ENCODE results near the gene ZNF592. TPM values are rescaled to one million over a fixed set of nuclear protein-coding genes. Genes with fewer than 3 reads are reported as not detected.

The ZNF592 gene
- total RNA-seq, 1 donor, result 20.1 TPM

DNA sequence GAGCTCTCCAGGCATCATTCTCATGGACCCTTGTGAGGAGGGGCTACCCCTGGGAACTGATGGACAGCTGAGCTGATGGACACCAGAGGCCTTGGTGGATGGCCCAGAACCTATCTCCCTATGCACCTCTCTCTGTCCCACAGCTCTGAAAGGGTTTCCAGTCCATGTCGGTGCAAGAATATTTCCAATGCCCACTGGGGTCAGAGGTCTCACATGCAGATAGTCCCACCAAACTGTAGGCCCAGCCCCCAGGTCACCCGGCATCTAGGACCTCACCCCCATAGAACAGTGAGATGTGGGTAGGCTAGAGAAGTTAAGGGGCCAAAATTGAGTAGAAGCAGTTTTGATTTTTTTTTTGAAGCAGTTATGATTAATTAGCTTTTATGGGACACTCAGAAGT, 71.4 kb downstream of the ZNF592 start:
- Histone ChIP-seq H3K9me3 (ENCODE audit: low read depth, low read length) (no peaks in the 10 kb centered on the region), H3K4me3 (ENCODE audit: low read length) (no peak overlapping the region), H3K4me1 (ENCODE audit: insufficient read depth, low read length) (peaks cover 18% of the 10 kb centered on the region), H3K27me3 (ENCODE audit: insufficient read depth, low read length) (no peaks in the 10 kb centered on the region)

DNA sequence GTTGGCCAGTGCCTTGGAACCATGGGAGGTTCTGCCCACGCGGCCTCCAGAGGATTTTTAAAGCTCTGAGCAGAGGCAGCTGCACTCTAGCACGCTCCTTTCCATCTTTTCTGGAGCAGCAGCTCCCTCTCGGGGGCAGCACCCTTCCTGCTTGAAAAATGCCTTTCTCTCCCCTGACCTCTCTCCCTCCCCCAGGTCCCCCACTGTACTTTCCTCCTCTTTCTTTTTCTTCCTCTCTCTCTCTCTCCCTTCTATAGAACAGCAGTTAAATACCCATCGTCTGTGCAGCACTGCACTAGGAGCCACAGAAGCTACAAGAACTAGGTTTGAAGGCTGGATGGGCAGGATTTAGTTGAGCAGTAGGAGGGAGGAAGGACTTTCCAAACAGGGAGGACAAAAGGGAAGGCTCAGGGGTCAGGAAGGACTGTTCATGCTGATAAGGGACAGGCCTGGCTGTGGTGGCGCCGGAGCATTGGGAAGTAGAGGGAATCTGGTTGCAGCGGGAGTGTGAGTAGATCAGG, 73.2 kb downstream of the ZNF592 start:
- Histone ChIP-seq H3K4me3 (ENCODE audit: low read length) (no peak overlapping the region), H3K4me1 (ENCODE audit: insufficient read depth, low read length) (peaks cover 6% of the 10 kb centered on the region), H3K9me3 (ENCODE audit: low read depth, low read length) (no peaks in the 10 kb centered on the region)

DNA sequence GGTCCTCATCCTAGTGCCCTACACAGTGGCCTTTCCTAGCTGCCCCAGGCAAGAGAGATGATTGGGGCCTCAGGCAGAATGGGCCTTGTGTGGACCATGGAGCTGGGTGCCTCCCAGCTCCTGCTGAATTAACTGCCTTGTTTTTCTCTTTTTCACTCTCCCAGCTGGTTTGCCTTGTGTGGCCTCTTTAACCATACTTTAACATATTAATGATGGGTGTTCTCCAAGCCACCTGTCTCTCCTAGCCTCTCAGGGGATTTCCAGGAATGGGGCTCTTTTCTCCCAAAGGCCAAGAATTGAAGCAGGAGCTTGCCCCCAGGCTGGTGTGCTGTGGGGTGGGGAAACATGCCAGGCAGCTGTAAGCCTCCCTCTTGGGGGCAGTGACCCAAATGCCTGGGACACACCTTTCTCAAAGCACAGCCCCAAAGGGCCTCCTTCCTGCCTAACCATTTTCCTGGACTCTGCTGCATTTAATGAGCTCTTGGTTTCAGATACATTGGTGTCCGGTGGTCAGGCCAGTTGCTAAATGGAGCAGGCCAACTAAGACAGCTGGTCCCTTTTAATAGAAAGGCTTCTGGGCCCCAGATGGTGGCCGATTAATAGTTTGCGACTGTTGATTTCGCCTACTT, 74.4 kb downstream of the ZNF592 start:
- Histone ChIP-seq H3K4me1 (ENCODE audit: insufficient read depth, low read length) (no peaks in the 10 kb centered on the region), H3K27me3 (ENCODE audit: insufficient read depth, low read length) (no peaks in the 10 kb centered on the region), H3K9me3 (ENCODE audit: low read depth, low read length) (no peaks in the 10 kb centered on the region), H3K4me3 (ENCODE audit: low read length) (no peak overlapping the region)

More for the DNA sequence above, 73.2 kb downstream of the ZNF592 start:
- no peaks in the 10 kb centered on the region for H3K27me3 ChIP-seq (ENCODE audit: insufficient read depth, low read length)

DNA sequence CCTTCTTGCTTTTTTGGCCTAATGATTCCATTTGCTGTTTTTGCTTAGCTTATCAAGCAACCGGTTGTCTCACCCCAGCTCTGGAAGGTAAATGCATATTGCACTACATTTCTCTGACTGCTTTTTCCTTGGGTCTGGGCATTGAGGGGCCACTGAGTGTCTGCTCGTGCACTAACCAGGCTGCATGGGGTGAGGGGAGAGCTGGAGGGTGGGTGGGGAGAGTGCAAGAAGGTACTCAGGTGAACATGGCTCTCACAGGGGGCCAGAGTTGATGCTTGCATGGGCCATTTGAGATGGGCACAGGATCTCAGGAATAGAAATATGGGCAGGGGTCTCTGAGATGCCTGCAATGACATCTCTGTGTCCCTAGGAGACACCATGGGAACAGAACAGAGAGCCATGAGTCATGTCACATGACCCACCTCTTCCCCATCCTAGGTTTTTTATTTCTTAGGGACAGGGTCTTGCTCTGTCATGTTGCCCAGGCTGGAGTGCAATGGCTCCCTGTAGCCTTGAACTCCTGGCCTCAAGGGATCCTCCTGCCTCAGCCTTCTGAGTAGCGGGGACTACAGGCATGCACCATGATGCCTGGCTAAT, 75.0 kb downstream of the ZNF592 start:
- H3K27me3 ChIP-seq (ENCODE audit: insufficient read depth, low read length), result no peaks in the 10 kb centered on the region
- H3K4me3 ChIP-seq (ENCODE audit: low read length), result no peak overlapping the region
- H3K4me1 ChIP-seq (ENCODE audit: insufficient read depth, low read length), result no peaks in the 10 kb centered on the region
- no peaks in the 10 kb centered on the region for H3K9me3 ChIP-seq (ENCODE audit: low read depth, low read length)

DNA sequence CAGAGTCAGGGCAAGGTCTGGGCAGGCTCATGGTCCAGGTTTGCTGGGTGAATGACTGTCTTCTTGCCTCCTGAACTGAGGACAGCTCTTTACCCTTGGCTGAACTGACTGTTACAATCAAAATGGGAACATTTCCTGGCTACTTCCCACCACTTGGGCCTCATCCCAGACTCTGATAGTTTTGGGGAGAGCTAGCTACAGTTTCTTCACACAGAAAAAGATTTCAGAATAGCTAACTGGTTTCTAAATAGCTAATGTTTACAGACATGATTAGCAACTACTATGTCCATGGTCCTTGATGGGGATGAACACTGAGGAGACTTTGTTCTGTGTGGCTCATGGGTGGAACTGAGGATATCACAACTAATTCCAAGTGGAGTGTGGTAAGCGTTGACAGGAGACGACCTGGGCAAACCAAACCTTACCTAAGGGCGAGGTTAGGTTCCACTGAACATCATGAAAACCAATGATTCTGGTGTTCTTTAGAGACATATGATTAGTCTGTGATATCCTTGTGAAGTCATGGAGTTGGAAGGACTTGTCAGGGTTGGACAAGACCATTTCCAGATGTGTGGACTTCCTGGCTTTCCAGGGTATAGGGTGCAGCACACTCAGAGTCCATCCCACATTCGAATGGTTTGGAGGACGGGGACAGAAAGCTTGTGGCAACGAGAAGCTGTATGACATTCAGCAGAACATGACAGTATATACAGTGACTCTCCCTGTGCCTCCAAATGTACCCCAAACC, 76.0 kb downstream of the ZNF592 start:
- H3K27me3 ChIP-seq (ENCODE audit: insufficient read depth, low read length), result no peaks in the 10 kb centered on the region
- H3K9me3 ChIP-seq (ENCODE audit: low read depth, low read length), result no peaks in the 10 kb centered on the region

DNA sequence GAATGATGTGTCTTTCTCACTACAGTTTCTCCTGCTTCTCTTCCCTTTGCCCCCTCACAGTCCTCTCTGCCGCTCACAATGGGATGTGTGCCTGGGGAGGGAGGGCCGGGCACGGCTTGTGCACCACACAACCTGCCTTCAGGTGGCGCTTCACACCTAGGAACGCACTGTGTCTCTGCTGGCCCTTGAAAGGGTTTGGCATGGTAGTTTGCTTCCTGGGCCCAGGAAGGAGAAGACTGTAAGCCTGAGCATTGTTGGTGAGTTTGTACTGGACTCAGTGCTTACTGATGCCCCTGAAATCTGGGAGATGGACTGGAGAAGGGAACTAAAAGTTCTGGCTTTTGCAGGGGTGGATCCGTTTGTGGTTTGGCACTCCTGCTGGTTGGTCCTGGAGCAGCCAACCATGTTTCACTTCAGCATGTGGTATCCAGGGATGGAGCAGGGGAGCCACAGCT, 78.0 kb downstream of the ZNF592 start:
- Histone ChIP-seq H3K9me3 (ENCODE audit: low read depth, low read length) (no peaks in the 10 kb centered on the region), H3K4me3 (ENCODE audit: low read length) (no peak overlapping the region), H3K27me3 (ENCODE audit: insufficient read depth, low read length) (no peaks in the 10 kb centered on the region), H3K4me1 (ENCODE audit: insufficient read depth, low read length) (no peaks in the 10 kb centered on the region)

More for the DNA sequence above, 76.0 kb downstream of the ZNF592 start:
- no peak overlapping the region for H3K4me3 ChIP-seq (ENCODE audit: low read length)
- H3K4me1 ChIP-seq (ENCODE audit: insufficient read depth, low read length), result no peaks in the 10 kb centered on the region

DNA sequence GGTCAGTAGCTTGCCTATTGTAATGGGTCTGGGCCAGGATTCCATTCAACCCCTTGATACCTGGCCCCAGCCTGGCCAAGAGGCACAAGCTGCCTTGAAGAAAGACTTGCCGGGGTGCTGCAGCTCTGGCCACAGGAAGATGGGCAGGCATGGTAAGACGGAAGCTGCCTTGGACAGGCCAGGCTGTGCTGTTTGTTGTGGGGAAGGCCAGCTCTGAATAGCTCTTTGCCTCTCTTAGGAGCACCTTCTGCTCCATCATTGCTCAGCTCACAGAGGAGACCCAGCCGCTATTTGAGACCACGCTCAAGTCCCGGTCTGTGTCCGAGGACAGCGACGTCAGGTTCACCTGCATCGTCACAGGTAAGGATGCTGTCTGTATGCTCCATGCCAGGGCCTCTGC, 78.9 kb downstream of the ZNF592 start:
- H3K9me3 ChIP-seq (ENCODE audit: low read depth, low read length), result no peaks in the 10 kb centered on the region
- H3K4me3 ChIP-seq (ENCODE audit: low read length), result no peak overlapping the region
- no peaks in the 10 kb centered on the region for H3K4me1 ChIP-seq (ENCODE audit: insufficient read depth, low read length)
- no peaks in the 10 kb centered on the region for H3K27me3 ChIP-seq (ENCODE audit: insufficient read depth, low read length)

DNA sequence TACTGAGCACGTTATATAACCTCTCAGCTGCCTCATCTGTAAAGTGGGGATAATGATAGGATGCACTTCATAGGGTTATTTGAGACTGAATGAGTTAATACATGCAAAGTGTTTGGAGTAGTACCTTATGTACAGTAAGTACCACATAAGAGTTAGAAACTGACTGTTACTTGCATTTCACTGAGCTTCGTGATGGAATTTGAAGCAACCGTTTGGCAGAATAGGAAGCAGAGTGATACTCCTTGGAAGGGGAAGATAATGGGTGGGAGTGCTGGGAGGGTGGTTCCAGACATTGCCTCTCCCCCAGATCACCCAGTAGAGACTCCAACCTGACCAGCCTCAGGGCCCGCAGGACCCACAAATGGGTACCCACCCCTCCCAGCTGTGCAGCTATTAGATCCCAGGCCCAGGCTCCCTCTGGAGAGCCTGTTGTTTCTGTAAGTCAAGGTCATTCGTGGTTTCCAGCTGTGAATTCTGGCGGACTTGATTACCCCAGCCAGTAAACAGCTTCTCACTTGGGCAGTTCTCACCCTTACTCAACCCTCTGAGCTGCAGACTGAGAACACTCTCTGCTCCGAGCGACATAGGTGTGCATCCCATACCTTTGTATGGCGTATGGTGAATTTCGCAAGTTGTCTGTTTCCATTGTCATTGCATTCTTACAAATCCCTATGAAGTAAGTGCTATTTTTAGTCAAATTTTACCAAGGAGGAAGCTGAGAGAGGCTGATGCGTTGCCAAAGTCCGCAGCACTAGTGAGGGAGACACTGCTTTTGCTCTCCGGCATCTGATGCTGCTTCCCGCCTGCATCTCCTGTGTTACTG, 79.9 kb downstream of the ZNF592 start:
- H3K9me3 ChIP-seq (ENCODE audit: low read depth, low read length), result no peaks in the 10 kb centered on the region
- no peaks in the 10 kb centered on the region for H3K27me3 ChIP-seq (ENCODE audit: insufficient read depth, low read length)
- H3K4me3 ChIP-seq (ENCODE audit: low read length), result no peak overlapping the region
- H3K4me1 ChIP-seq (ENCODE audit: insufficient read depth, low read length), result no peaks in the 10 kb centered on the region

DNA sequence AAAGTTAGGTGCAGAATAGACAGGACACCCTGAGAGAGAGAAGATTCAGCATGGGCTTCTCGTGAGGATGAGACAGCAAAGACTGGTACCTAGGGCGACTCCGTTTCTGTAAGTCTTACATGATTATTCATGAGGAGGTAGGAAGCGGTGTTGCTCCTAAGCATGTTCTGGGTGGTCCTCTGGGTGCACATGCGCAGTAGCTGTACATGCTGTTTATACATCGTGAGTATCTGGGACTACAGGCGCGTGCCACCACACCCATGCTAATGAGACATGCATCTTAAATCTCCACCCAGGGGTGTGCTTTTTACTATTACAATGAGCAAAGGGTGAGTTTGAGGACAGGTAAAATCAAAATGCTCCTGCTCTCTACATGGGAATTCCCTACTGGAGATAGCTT, 81.0 kb downstream of the ZNF592 start:
- Histone ChIP-seq H3K9me3 (ENCODE audit: low read depth, low read length) (no peaks in the 10 kb centered on the region), H3K4me1 (ENCODE audit: insufficient read depth, low read length) (no peaks in the 10 kb centered on the region), H3K4me3 (ENCODE audit: low read length) (no peak overlapping the region), H3K27me3 (ENCODE audit: insufficient read depth, low read length) (no peaks in the 10 kb centered on the region)

DNA sequence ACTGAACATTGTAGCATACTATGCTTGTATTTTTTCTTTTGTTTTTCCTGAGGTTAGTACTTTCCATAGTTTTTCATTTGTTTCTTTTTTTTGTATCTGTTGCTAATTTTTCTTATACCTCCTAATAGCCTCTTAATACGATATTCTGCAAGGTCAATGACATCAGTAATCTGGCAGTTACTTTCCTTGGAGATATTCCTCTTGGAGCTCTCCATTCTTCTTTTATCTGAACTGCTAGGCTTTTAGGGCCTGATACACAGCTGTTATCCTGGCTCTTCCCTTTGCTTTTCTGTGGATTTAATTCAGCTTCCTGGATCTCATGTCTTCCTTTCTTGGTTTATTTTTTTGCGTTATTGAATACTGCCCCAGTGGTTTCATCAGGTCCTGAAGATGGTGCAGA, 81.6 kb downstream of the ZNF592 start:
- Histone ChIP-seq H3K4me1 (ENCODE audit: insufficient read depth, low read length) (no peaks in the 10 kb centered on the region), H3K9me3 (ENCODE audit: low read depth, low read length) (no peaks in the 10 kb centered on the region), H3K4me3 (ENCODE audit: low read length) (no peak overlapping the region), H3K27me3 (ENCODE audit: insufficient read depth, low read length) (no peaks in the 10 kb centered on the region)

DNA sequence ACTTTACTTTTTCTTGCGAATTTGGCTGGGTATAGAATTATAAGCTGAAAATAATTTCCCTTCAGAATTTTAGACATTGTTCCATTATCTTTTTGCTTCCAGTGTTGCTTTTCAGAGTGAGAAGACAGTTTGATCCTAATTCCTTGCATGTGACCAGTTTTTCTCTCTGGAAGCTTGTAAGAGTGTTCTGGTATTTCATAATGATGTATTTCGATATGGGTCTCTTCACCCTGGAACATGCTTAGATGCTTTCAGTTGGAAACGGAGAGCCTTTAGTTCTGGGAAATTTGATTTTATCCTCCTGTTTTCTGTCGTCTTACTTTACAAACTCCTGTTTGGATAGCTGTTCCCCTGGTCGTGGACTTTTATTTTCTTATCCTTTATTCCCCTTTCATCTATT, 82.6 kb downstream of the ZNF592 start:
- H3K4me3 ChIP-seq (ENCODE audit: low read length), result no peak overlapping the region

DNA sequence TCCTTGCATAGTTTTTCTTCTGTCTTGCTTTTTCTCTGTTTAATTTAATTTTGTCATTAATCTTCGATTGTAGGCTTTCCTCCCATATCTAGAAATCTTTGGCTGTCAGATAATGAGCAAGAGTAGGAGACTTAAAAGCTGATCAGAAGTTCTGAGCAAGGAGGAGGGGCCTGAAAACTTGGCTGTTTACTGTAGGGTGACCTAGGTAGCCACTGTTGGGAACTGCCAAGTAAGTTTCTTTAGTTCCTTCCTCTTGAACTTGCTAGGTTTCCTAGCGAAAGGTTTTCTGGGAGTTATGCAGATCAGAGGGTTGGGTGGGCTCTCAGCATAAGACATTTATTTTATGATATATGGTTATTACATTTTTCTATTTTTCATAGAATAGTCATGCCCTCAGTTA, 83.2 kb downstream of the ZNF592 start:
- no peaks in the 10 kb centered on the region for H3K9me3 ChIP-seq (ENCODE audit: low read depth, low read length)
- no peaks in the 10 kb centered on the region for H3K4me1 ChIP-seq (ENCODE audit: insufficient read depth, low read length)
- no peak overlapping the region for H3K4me3 ChIP-seq (ENCODE audit: low read length)
- no peaks in the 10 kb centered on the region for H3K27me3 ChIP-seq (ENCODE audit: insufficient read depth, low read length)

More for the DNA sequence above, 82.6 kb downstream of the ZNF592 start:
- Histone ChIP-seq H3K27me3 (ENCODE audit: insufficient read depth, low read length) (no peaks in the 10 kb centered on the region), H3K9me3 (ENCODE audit: low read depth, low read length) (no peaks in the 10 kb centered on the region), H3K4me1 (ENCODE audit: insufficient read depth, low read length) (no peaks in the 10 kb centered on the region)

DNA sequence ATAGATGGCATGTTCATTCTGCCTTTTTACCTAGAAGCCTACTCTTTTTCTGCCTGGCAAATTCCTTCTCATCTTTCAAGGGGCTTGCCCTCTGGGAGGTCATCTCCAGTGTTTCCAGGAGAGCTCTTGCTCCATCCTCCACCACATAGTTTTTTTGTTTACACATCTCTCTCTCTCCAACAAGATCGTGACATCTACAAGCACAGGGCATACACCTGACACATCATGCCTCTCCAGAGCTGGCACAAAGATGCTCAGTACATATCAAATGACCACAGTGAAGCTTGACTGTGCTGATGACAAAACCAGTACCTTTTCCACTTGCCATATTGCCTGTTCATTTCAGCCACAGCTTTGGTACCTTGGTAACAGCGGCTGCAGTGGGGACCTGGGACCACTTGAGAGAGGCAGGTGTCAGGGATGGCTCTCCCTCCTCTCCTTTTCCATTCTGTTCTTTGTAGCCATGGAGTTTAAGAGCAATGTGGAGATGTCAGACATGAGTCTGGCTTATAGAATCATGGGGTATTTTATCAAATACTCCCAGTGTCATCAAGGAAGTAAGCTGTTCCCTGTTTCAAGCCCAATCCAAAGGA, 84.2 kb downstream of the ZNF592 start:
- no peaks in the 10 kb centered on the region for H3K27me3 ChIP-seq (ENCODE audit: insufficient read depth, low read length)
- H3K9me3 ChIP-seq (ENCODE audit: low read depth, low read length), result no peaks in the 10 kb centered on the region
- H3K4me1 ChIP-seq (ENCODE audit: insufficient read depth, low read length), result no peaks in the 10 kb centered on the region
- no peak overlapping the region for H3K4me3 ChIP-seq (ENCODE audit: low read length)

DNA sequence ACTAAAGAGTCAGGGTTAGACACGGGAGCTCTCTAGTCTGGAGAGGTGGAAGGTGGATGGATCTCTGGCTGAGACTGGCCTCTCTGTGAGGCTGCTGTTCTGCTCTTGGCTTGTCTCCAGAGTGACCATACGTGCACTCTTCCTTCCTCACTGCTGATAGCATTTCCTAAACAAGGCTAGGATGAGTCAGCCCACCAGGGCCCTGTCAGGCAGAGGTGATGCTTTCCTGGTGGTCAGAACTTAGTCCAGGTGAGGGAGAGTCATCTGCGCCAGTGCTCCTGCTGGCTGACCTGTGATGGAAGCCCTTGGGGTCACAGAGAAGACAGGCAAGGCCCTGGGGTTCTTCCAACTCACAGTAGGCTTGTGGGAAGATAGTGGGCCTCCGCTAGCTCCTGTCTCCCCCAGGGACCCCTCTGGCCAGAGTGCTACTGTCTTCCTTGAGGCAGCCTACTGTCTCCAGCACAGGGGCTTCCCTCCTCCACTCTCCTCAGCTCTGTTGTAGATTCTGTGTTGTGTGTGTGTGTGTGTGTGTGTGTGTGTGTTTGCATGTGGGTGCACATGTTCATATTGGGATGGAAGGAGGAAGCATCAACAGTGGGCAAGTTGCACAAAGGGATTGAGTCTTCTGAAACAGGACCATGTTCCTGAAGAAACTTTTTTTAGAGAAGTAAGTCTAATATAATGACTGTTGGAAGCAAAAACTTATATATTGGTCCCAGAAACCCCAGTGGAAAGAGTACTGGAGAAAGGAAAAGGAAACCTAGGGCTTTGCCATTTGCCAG, 85.2 kb downstream of the ZNF592 start:
- H3K4me1 ChIP-seq (ENCODE audit: insufficient read depth, low read length), result no peaks in the 10 kb centered on the region
- no peaks in the 10 kb centered on the region for H3K27me3 ChIP-seq (ENCODE audit: insufficient read depth, low read length)
- no peak overlapping the region for H3K4me3 ChIP-seq (ENCODE audit: low read length)
- H3K9me3 ChIP-seq (ENCODE audit: low read depth, low read length), result no peaks in the 10 kb centered on the region
